ENCODE measurements around the gene ALPL.
"Not testable (repeated sequence)": the region's sequence is repeated elsewhere in the genome, so short reads cannot be mapped to it uniquely, and the experiment has no call there.

Gene ALPL

GRCh38 chr1:21509351-21510112 is at the start of gene ALPL:
Gene ALPL (plus strand): TSS chr1:21509423. CDS start chr1:21554082, 44,659 bp downstream.
- DNase-seq: peak; percentile 50

- DNase-seq: not testable (repeated sequence)
Observed at GRCh38 chr1:21465127-21465526, 44.1 kb upstream of the ALPL start.

GRCh38 chr1:21467946-21468345 is 41.3 kb upstream of the ALPL start:
- DNase-seq: not testable (repeated sequence)

GRCh38 chr1:21468599-21468998 is 40.6 kb upstream of the ALPL start:
- DNase-seq: no peak

- no peak for DNase-seq
Observed at GRCh38 chr1:21469581-21469980, 39.6 kb upstream of the ALPL start.

GRCh38 chr1:21472861-21473260 is 36.4 kb upstream of the ALPL start:
- DNase-seq: no peak

GRCh38 chr1:21478356-21478755 is 30.9 kb upstream of the ALPL start:
- no peak for DNase-seq

GRCh38 chr1:21483881-21484280 is 25.3 kb upstream of the ALPL start:
- not testable (repeated sequence) for DNase-seq

- DNase-seq: no peak
Observed at GRCh38 chr1:21489146-21489545, 20.1 kb upstream of the ALPL start.

- DNase-seq: no peak
Observed at GRCh38 chr1:21490774-21491487, 18.3 kb upstream of the ALPL start.

GRCh38 chr1:21491488-21492355 is 17.5 kb upstream of the ALPL start:
- DNase-seq: peak; percentile 66

- DNase-seq: no peak
Observed at GRCh38 chr1:21492356-21492625, 16.9 kb upstream of the ALPL start.

- DNase-seq: no peak
Observed at GRCh38 chr1:21494196-21494595, 15.0 kb upstream of the ALPL start.

GRCh38 chr1:21495225-21495820 is 13.9 kb upstream of the ALPL start:
- no peak for DNase-seq

- no peak for DNase-seq
Observed at GRCh38 chr1:21496063-21496462, 13.2 kb upstream of the ALPL start.

- no peak for DNase-seq
Observed at GRCh38 chr1:21496886-21497285, 12.3 kb upstream of the ALPL start.

- no peak for DNase-seq
Observed at GRCh38 chr1:21497466-21498061, 11.7 kb upstream of the ALPL start.

GRCh38 chr1:21499283-21499950 is 9.8 kb upstream of the ALPL start:
- no peak for DNase-seq

GRCh38 chr1:21503706-21504377 is 5.4 kb upstream of the ALPL start:
- DNase-seq: peak; percentile 8

- DNase-seq: peak; percentile 5
Observed at GRCh38 chr1:21506804-21507203, 2.4 kb upstream of the ALPL start.

GRCh38 chr1:21507511-21508270 is 1.5 kb upstream of the ALPL start:
- no peak for DNase-seq
